Tibial artery (tissue), 4 donors: ENCODE results near the gene STARD9.

Source experiments
- DNase-seq, 2 donors: peaks; one replicate each; pipeline ENCODE4 v3.0.0-alpha.2; 2019
- H3K27ac ChIP-seq, 2 donors: fragments of 200-600 bp; sonication (generic) in 1 of 2; 1 replicate in 1 of 2; 2 replicates in 1 of 2; pipeline ENCODE4 v1.5.1; 2018 to 2019; ENCODE audit warnings: mild to moderate bottlenecking in 1 of 2
- H3K27me3 ChIP-seq, 2 donors: fragments of 200-600 bp; sonication (generic) in 1 of 2; one replicate each; pipeline versions ENCODE4 v1.5.1 to v1.6.0; 2016 to 2019
- H3K36me3 ChIP-seq, 3 donors: fragments of 200-600 bp; sonication (generic) in 2 of 3; one replicate each; pipeline ENCODE4 v1.5.1; 2016 to 2019; ENCODE audit warnings: mild to moderate bottlenecking in 2 of 3
- H3K4me1 ChIP-seq, 4 donors: fragments of 200-600 bp; sonication (generic) in 2 of 4; 1 replicate in 3 of 4; 2 replicates in 1 of 4; pipeline ENCODE4 v1.5.1; 2016 to 2019
- H3K4me3 ChIP-seq, 2 donors: fragments of 200-600 bp; sonication (generic) in 1 of 2; 1 replicate in 1 of 2; 2 replicates in 1 of 2; pipeline ENCODE4 v1.5.1; 2018 to 2019; ENCODE audit warnings: mild to moderate bottlenecking in 2 of 2
- H3K9me3 ChIP-seq, 3 donors: fragments of 200-600 bp; sonication (generic) in 1 of 3; one replicate each; pipeline ENCODE4 v1.5.1; 2016 to 2019
- intact Hi-C: fragments of 100-400 bp; cut with DNase I; formaldehyde crosslinking; loops from one replicate; pipeline ENCODE4 v1.15.0; 2023; ENCODE audit warnings: low total_unique reads
- TF ChIP-seq, protein P1 (sequence below), 2 experiments: fragments of 200-600 bp in 1 of 2; fragments of 450-650 bp in 1 of 2; IDR thresholded peaks; one replicate each; pipeline ENCODE4 v1.5.1; 2017 to 2019; ENCODE audit warnings: antibody characterized with exemption in 2 of 2, mild to moderate bottlenecking in 1 of 2, moderate library complexity in 1 of 2

STARD9 gene

DNA sequence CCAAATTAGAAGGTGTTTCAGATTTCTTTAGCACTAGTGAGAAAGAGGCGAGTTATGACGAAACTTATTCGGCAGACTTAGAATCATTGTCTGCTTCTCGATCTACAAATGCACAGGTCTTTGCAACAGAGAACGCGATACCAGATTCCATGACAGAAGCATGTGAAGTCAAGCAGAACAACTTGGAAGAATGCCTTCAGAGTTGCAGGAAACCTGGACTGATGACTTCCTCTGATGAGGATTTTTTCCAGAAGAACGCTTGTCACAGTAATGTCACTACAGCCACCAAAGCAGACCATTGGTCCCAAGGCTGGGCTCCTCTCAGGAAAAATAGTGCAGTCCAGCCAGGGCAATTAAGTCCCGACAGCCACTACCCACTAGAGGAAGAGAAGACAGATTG lies 110.9 kb downstream of the STARD9 start:
- no peak for DNase-seq
- H3K4me3 ChIP-seq: no peak overlapping the region
- no peak overlapping the region for H3K27ac ChIP-seq
- H3K36me3 ChIP-seq: peaks cover 70 to 99% (median 80%) of the 10 kb centered on the region in 3 donors
- intact Hi-C loops: no loop called here
- H3K27me3 ChIP-seq: no peaks in the 10 kb centered on the region
- H3K9me3 ChIP-seq: no peaks in the 10 kb centered on the region
- TF ChIP-seq, protein P1, sequence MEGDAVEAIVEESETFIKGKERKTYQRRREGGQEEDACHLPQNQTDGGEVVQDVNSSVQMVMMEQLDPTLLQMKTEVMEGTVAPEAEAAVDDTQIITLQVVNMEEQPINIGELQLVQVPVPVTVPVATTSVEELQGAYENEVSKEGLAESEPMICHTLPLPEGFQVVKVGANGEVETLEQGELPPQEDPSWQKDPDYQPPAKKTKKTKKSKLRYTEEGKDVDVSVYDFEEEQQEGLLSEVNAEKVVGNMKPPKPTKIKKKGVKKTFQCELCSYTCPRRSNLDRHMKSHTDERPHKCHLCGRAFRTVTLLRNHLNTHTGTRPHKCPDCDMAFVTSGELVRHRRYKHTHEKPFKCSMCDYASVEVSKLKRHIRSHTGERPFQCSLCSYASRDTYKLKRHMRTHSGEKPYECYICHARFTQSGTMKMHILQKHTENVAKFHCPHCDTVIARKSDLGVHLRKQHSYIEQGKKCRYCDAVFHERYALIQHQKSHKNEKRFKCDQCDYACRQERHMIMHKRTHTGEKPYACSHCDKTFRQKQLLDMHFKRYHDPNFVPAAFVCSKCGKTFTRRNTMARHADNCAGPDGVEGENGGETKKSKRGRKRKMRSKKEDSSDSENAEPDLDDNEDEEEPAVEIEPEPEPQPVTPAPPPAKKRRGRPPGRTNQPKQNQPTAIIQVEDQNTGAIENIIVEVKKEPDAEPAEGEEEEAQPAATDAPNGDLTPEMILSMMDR (IDR thresholded peaks at IDR 0.05): no peak
- no peaks in the 10 kb centered on the region for H3K4me1 ChIP-seq

DNA sequence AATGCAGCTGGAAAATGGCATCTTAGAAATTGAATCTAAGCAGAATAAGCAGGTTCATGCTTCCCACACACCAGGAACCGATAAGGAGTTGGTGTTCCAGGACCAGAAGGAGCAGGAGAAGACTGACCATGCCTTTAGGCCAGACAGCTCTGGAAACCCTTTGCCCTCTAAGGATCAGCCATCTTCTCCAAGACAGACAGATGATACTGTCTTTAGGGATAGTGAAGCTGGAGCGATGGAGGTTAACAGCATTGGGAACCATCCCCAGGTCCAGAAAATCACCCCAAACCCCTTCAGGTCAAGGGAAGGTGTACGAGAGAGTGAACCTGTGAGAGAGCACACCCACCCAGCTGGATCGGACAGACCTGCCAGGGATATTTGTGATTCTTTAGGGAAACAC lies 112.3 kb downstream of the STARD9 start:
- no peak overlapping the region for H3K27ac ChIP-seq
- no peak overlapping the region for H3K4me3 ChIP-seq
- H3K36me3 ChIP-seq: peaks cover 67 to 99% (median 80%) of the 10 kb centered on the region in 3 donors
- DNase-seq: no peak
- H3K4me1 ChIP-seq: no peaks in the 10 kb centered on the region
- no peaks in the 10 kb centered on the region for H3K9me3 ChIP-seq
- TF ChIP-seq, protein P1 (IDR thresholded peaks at IDR 0.05): no peak
- no peaks in the 10 kb centered on the region for H3K27me3 ChIP-seq
- intact Hi-C loops: no loop called here

DNA sequence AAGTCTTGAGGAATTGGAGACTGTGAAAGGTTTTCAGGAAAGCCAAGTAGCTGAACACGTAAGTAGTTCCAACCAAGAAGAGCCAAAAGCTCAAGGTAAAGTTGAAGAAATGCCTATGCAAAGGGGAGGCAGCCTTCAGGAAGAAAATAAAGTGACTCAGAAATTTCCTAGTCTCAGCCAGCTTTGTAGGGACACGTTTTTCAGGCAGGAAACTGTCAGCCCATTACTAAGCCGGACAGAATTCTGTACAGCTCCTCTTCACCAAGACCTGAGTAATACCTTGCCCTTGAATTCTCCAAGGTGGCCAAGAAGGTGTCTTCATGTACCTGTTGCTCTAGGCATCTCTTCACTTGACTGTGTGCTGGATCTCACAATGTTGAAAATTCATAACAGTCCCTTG lies 112.9 kb downstream of the STARD9 start:
- peaks cover 63 to 99% (median 80%) of the 10 kb centered on the region in 3 donors for H3K36me3 ChIP-seq

DNA sequence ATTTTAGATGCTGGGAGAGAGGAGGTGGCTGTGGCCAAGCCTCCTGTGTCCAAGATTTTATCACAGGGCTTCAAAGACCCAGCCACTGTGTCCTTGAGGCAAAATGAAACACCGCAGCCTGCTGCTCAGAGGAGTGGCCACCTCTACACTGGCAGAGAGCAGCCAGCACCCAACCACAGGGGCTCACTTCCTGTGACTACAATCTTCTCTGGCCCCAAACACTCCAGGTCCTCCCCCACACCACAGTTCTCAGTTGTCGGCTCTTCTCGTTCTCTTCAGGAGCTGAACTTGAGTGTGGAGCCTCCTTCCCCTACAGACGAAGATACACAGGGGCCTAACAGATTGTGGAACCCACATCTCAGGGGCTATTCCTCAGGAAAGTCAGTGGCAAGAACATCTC lies 115.9 kb downstream of the STARD9 start:
- intact Hi-C loops: no loop called here
- H3K36me3 ChIP-seq: peaks cover 48 to 99% (median 82%) of the 10 kb centered on the region in 3 donors

More for the DNA sequence above, 112.9 kb downstream of the STARD9 start:
- no peaks in the 10 kb centered on the region for H3K27me3 ChIP-seq
- no peak overlapping the region for H3K27ac ChIP-seq
- TF ChIP-seq, protein P1 (IDR thresholded peaks at IDR 0.05): no peak
- H3K9me3 ChIP-seq: no peaks in the 10 kb centered on the region
- intact Hi-C loops: no loop called here
- no peaks in the 10 kb centered on the region for H3K4me1 ChIP-seq
- no peak for DNase-seq
- H3K4me3 ChIP-seq: no peak overlapping the region

DNA sequence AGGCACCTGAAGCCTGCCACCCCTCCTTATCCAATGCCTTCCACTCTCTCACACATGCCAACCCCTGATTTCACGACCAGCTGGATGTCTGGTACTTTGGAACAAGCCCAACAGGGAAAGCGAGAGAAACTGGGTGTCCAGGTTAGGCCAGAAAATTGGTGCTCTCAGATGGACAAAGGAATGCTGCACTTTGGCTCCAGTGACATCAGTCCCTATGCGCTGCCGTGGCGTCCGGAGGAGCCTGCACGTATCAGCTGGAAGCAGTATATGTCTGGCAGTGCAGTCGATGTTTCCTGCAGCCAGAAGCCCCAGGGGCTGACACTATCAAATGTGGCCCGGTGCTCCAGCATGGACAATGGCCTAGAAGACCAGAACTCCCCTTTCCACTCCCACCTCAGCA lies 116.4 kb downstream of the STARD9 start:
- peaks cover 0 to 6% (median 0%) of the 10 kb centered on the region in 4 donors for H3K4me1 ChIP-seq
- H3K36me3 ChIP-seq: peaks cover 43 to 99% (median 82%) of the 10 kb centered on the region in 3 donors
- no peak for DNase-seq
- no peaks in the 10 kb centered on the region for H3K27me3 ChIP-seq
- no peaks in the 10 kb centered on the region for H3K9me3 ChIP-seq
- no peak overlapping the region for H3K27ac ChIP-seq
- intact Hi-C loops: no loop called here
- TF ChIP-seq, protein P1 (IDR thresholded peaks at IDR 0.05): no peak
- no peak overlapping the region for H3K4me3 ChIP-seq

More for the DNA sequence above, 115.9 kb downstream of the STARD9 start:
- no peak for DNase-seq
- no peaks in the 10 kb centered on the region for H3K27me3 ChIP-seq
- peaks cover 0 to 6% (median 0%) of the 10 kb centered on the region in 4 donors for H3K4me1 ChIP-seq
- no peaks in the 10 kb centered on the region for H3K9me3 ChIP-seq
- H3K27ac ChIP-seq: no peak overlapping the region
- TF ChIP-seq, protein P1 (IDR thresholded peaks at IDR 0.05): no peak
- H3K4me3 ChIP-seq: no peak overlapping the region

DNA sequence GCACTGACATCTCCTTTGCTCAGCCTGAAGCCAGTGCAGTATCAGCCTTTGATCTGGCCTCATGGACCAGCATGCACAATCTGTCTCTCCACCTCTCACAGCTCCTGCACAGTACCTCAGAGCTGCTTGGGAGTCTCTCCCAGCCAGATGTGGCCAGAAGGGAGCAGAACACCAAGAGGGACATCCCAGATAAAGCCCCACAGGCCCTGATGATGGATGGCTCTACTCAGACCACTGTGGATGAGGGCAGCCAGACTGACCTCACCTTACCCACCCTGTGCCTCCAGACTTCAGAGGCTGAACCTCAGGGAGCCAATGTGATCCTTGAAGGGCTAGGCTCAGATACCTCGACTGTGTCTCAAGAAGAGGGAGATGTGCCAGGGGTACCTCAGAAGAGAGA lies 117.1 kb downstream of the STARD9 start:
- Histone ChIP-seq H3K4me3 (no peak overlapping the region), H3K27ac (no peak overlapping the region), H3K9me3 (no peaks in the 10 kb centered on the region), H3K27me3 (no peaks in the 10 kb centered on the region), H3K4me1 (peaks cover 0 to 6% (median 0%) of the 10 kb centered on the region in 4 donors), H3K36me3 (peaks cover 49 to 96% (median 87%) of the 10 kb centered on the region in 3 donors)
- TF ChIP-seq, protein P1 (IDR thresholded peaks at IDR 0.05): no peak
- no peak for DNase-seq
- intact Hi-C loops: no loop called here
